Measurements from ENCODE around the gene MPP1.
A peak's percentile ranks its signal among the peaks of the same experiment; 100 is the strongest.

MPP1 gene

GRCh38 chrX:154785716-154786115 lies 19.6 kb downstream of the MPP1 start:
- no peak for TF ChIP-seq POLR2A (IDR thresholded peaks at IDR 0.05; ENCODE audit: extremely low read depth, insufficient read length)
- TF ChIP-seq MAX (IDR thresholded peaks at IDR 0.05; ENCODE audit: low read depth, low read length) = peak; percentile 27; the same call in 1 of the 2 replicates
- DNase-seq (ENCODE audit: low read depth) = peak; percentile 61
- H3K4me3 ChIP-seq (ENCODE audit: low read depth, low read length) = no peak overlapping the region

GRCh38 chrX:154784149-154784995 lies 20.9 kb downstream of the MPP1 start:
- H3K4me3 ChIP-seq (ENCODE audit: low read depth, low read length) = no peak overlapping the region
- DNase-seq (ENCODE audit: low read depth) = peak; percentile 70
- TF ChIP-seq CTCF (IDR thresholded peaks at IDR 0.05; ENCODE audit: low read depth, low read length) = no peak
- TF ChIP-seq MAX (IDR thresholded peaks at IDR 0.05; ENCODE audit: low read depth, low read length) = no peak
- no peak for TF ChIP-seq MYC (IDR thresholded peaks at IDR 0.05; ENCODE audit: low read depth, low read length)
- TF ChIP-seq POLR2A (IDR thresholded peaks at IDR 0.05; ENCODE audit: extremely low read depth, insufficient read length) = no peak

- TF ChIP-seq MYC (IDR thresholded peaks at IDR 0.05; ENCODE audit: low read depth, low read length) (no peak), CTCF (IDR thresholded peaks at IDR 0.05; ENCODE audit: low read depth, low read length) (no peak), POLR2A (IDR thresholded peaks at IDR 0.05; ENCODE audit: extremely low read depth, insufficient read length) (no peak)
Observed at GRCh38 chrX:154780968-154781367, 24.3 kb downstream of the MPP1 start.

GRCh38 chrX:154779261-154779660 lies 26.0 kb downstream of the MPP1 start:
- H3K4me3 ChIP-seq (ENCODE audit: low read depth, low read length) = no peak overlapping the region
- DNase-seq (ENCODE audit: low read depth) = peak; percentile 69
- TF ChIP-seq CTCF (IDR thresholded peaks at IDR 0.05; ENCODE audit: low read depth, low read length) (no peak), POLR2A (IDR thresholded peaks at IDR 0.05; ENCODE audit: extremely low read depth, insufficient read length) (no peak), MYC (IDR thresholded peaks at IDR 0.05; ENCODE audit: low read depth, low read length) (no peak), MAX (IDR thresholded peaks at IDR 0.05; ENCODE audit: low read depth, low read length) (no peak)

More at GRCh38 chrX:154780968-154781367, 24.3 kb downstream of the MPP1 start:
- no peak for DNase-seq (ENCODE audit: low read depth)
- H3K4me3 ChIP-seq (ENCODE audit: low read depth, low read length) = no peak overlapping the region

- H3K4me3 ChIP-seq (ENCODE audit: low read depth, low read length) = no peak overlapping the region
- no peak for TF ChIP-seq CTCF (IDR thresholded peaks at IDR 0.05; ENCODE audit: low read depth, low read length)
- TF ChIP-seq MAX (IDR thresholded peaks at IDR 0.05; ENCODE audit: low read depth, low read length) = no peak
- no peak for DNase-seq (ENCODE audit: low read depth)
Observed at GRCh38 chrX:154776753-154777152, 28.5 kb downstream of the MPP1 start.

- peak; percentile 55 for DNase-seq (ENCODE audit: low read depth)
- no peak for TF ChIP-seq MYC (IDR thresholded peaks at IDR 0.05; ENCODE audit: low read depth, low read length)
- TF ChIP-seq CTCF (IDR thresholded peaks at IDR 0.05; ENCODE audit: low read depth, low read length) = no peak
- no peak for TF ChIP-seq POLR2A (IDR thresholded peaks at IDR 0.05; ENCODE audit: extremely low read depth, insufficient read length)
- no peak for TF ChIP-seq MAX (IDR thresholded peaks at IDR 0.05; ENCODE audit: low read depth, low read length)
- no peak overlapping the region for H3K4me3 ChIP-seq (ENCODE audit: low read depth, low read length)
Observed at GRCh38 chrX:154775419-154776349, 29.6 kb downstream of the MPP1 start.

Data from NB4 (cell line).